ENCODE results near the gene APOO.

Gene APOO

GRCh38 chrX:23795221-23795620, 112.5 kb downstream of the APOO start:
- TF ChIP-seq TAF1 (IDR thresholded peaks at IDR 0.05; ENCODE audit: low read depth, low read length) (no peak), POLR2AphosphoS5 (IDR thresholded peaks at IDR 0.05; ENCODE audit: low read depth, low read length) (no peak), POLR2A (IDR thresholded peaks at IDR 0.05; ENCODE audit: low read depth, low read length) (no peak), PAX5 (IDR thresholded peaks at IDR 0.05; ENCODE audit: insufficient read depth, low read length, severe bottlenecking) (no peak), POU2F2 (IDR thresholded peaks at IDR 0.05; ENCODE audit: low read depth, low read length) (no peak), SPI1 (IDR thresholded peaks at IDR 0.05; ENCODE audit: low read depth, low read length) (no peak)
- DNase-seq (ENCODE audit: insufficient read length, low spot score) (no peak), FAIRE-seq (no peak)

GRCh38 chrX:23792861-23793553, 114.7 kb downstream of the APOO start:
- TF ChIP-seq PAX5 (IDR thresholded peaks at IDR 0.05; ENCODE audit: insufficient read depth, low read length, severe bottlenecking) (no peak), POLR2AphosphoS5 (IDR thresholded peaks at IDR 0.05; ENCODE audit: low read depth, low read length) (no peak), TAF1 (IDR thresholded peaks at IDR 0.05; ENCODE audit: low read depth, low read length) (no peak), POLR2A (IDR thresholded peaks at IDR 0.05; ENCODE audit: low read depth, low read length) (no peak), SPI1 (IDR thresholded peaks at IDR 0.05; ENCODE audit: low read depth, low read length) (no peak), POU2F2 (IDR thresholded peaks at IDR 0.05; ENCODE audit: low read depth, low read length) (no peak)
- FAIRE-seq (no peak), DNase-seq (ENCODE audit: insufficient read length, low spot score) (no peak)

DNA sequence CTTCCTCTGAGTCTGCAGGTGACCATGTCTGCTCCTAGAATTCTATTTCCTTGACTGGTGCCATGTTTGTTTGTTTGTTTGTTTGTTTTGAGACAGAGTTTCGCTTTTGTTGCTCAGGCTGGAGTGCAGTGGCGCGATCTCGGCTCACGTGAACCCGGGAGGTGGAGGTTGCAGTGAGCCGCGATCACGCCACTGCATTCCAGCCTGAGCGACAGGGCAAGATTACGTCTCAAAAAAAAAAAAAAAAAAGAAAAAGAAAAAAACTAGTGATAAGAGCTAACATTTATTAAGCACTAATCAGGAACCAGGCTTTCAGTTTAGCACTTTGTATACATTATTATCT, 117.6 kb downstream of the APOO start:
- DNase-seq (ENCODE audit: insufficient read length, low spot score) (no peak), FAIRE-seq (peak; percentile 41)
- TF ChIP-seq SPI1 (IDR thresholded peaks at IDR 0.05; ENCODE audit: low read depth, low read length) (no peak), POLR2AphosphoS5 (IDR thresholded peaks at IDR 0.05; ENCODE audit: low read depth, low read length) (no peak), POLR2A (IDR thresholded peaks at IDR 0.05; ENCODE audit: low read depth, low read length) (no peak), POU2F2 (IDR thresholded peaks at IDR 0.05; ENCODE audit: low read depth, low read length) (no peak), PAX5 (IDR thresholded peaks at IDR 0.05; ENCODE audit: insufficient read depth, low read length, severe bottlenecking) (no peak), TAF1 (IDR thresholded peaks at IDR 0.05; ENCODE audit: low read depth, low read length) (no peak)

DNA sequence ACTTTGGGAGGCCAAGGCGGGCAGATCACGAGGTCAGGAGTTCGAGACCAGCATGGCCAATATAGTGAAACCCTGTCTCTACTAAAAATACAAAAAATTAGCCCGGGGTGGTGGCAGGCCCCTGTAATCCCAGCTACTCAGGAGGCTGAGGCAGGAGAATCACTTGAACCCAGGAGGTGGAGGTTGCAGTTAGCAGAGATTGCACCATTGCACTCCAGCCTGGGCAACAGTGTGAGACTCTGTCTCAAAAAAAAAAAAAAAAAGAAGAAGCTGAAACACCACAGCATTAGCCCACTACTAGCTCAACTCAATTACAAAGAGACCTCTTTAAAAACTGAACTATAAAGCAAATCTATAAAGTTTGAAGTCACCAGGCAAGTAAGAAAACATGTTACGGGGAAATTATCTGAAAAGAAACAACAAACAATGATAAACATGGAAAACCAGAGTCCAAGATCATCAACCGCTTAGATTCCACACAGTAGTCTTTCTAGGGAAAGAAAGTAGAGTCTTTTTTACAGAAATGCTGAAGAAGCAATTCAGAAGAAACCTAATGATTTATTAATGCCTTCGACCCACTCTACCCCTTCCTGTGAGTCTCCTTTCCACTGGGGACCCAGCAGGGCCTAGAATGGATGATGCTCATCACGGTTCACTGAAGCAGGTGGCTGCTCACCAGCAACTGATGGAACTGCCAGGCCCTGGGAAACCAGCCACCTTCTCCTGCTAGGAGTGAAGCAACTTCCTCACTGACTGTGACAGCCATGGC, 118.2 kb downstream of the APOO start:
- DNase-seq (ENCODE audit: insufficient read length, low spot score): no peak
- no peak for FAIRE-seq
- TF ChIP-seq SPI1 (IDR thresholded peaks at IDR 0.05; ENCODE audit: low read depth, low read length) (no peak), TAF1 (IDR thresholded peaks at IDR 0.05; ENCODE audit: low read depth, low read length) (no peak), POU2F2 (IDR thresholded peaks at IDR 0.05; ENCODE audit: low read depth, low read length) (no peak), POLR2A (IDR thresholded peaks at IDR 0.05; ENCODE audit: low read depth, low read length) (no peak), POLR2AphosphoS5 (IDR thresholded peaks at IDR 0.05; ENCODE audit: low read depth, low read length) (no peak), PAX5 (IDR thresholded peaks at IDR 0.05; ENCODE audit: insufficient read depth, low read length, severe bottlenecking) (no peak)

- no peak for FAIRE-seq
- TF ChIP-seq POLR2AphosphoS5 (IDR thresholded peaks at IDR 0.05; ENCODE audit: low read depth, low read length): no peak
- no peak for TF ChIP-seq TAF1 (IDR thresholded peaks at IDR 0.05; ENCODE audit: low read depth, low read length)
- TF ChIP-seq SPI1 (IDR thresholded peaks at IDR 0.05; ENCODE audit: low read depth, low read length): no peak
- no peak for TF ChIP-seq POU2F2 (IDR thresholded peaks at IDR 0.05; ENCODE audit: low read depth, low read length)
- TF ChIP-seq PAX5 (IDR thresholded peaks at IDR 0.05; ENCODE audit: insufficient read depth, low read length, severe bottlenecking): no peak
- no peak for TF ChIP-seq POLR2A (IDR thresholded peaks at IDR 0.05; ENCODE audit: low read depth, low read length)
- no peak for DNase-seq (ENCODE audit: insufficient read length, low spot score)
These were observed 118.8 kb downstream of the APOO start for GRCh38 chrX:23788946-23789345.

- DNase-seq (ENCODE audit: insufficient read length, low spot score): no peak
- no peak for FAIRE-seq
- TF ChIP-seq POLR2AphosphoS5 (IDR thresholded peaks at IDR 0.05; ENCODE audit: low read depth, low read length) (no peak), POLR2A (IDR thresholded peaks at IDR 0.05; ENCODE audit: low read depth, low read length) (no peak), POU2F2 (IDR thresholded peaks at IDR 0.05; ENCODE audit: low read depth, low read length) (no peak), SPI1 (IDR thresholded peaks at IDR 0.05; ENCODE audit: low read depth, low read length) (no peak), PAX5 (IDR thresholded peaks at IDR 0.05; ENCODE audit: insufficient read depth, low read length, severe bottlenecking) (no peak), TAF1 (IDR thresholded peaks at IDR 0.05; ENCODE audit: low read depth, low read length) (no peak)
These were observed 119.2 kb downstream of the APOO start for GRCh38 chrX:23788521-23788920.

DNA sequence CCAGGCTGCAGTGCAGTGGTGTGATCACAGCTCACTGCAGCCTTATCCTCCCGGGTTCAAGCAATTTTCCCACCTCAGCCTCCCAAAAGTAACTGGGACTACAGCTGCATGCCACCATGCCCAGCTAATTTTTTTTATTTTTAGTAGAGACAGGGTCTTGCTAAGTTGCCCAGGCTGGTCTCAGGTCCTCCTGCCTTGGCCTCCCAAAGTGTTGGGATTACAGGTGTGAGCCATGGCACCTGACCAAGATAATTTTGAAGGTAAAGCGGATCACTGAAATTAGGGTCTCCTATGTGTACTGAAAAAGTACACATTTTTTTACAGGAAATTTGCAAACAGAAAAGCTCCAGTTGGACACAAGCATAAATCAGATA, 120.0 kb downstream of the APOO start:
- TF ChIP-seq SPI1 (IDR thresholded peaks at IDR 0.05; ENCODE audit: low read depth, low read length) (no peak), POLR2AphosphoS5 (IDR thresholded peaks at IDR 0.05; ENCODE audit: low read depth, low read length) (no peak)
- no peak for DNase-seq (ENCODE audit: insufficient read length, low spot score)
- no peak for FAIRE-seq

DNA sequence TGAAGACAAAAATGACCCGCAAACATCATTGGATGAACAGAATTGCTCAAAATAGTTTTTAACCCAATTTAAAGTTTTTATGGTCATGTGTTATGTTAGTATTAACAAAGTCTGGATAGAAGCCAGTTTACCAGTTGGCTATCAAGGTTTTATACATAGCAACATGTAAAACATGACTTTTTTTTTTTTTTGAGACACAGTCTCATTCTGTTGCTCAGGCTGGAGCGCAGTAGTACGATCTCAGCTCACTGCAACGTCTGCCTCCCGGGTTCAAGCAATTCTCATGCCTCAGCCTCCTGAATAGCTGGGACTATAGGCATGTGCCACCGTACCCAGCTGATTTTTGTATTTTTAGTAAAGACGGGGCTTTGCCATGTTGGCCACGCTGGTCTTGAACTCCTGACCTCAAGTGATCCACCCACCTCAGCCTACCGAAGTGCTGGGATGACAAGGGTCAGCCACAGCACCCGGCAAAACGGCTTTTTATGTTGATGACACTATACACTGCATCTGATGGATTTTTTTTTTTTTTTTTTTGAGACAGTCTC, 121.4 kb downstream of the APOO start:
- DNase-seq (ENCODE audit: insufficient read length, low spot score) (no peak), FAIRE-seq (no peak)
- peak; percentile 64; the same call in 1 of the 2 replicates for TF ChIP-seq POLR2AphosphoS5 (IDR thresholded peaks at IDR 0.05; ENCODE audit: low read depth, low read length)
- TF ChIP-seq SPI1 (IDR thresholded peaks at IDR 0.05; ENCODE audit: low read depth, low read length): no peak
- no peak for TF ChIP-seq POU2F2 (IDR thresholded peaks at IDR 0.05; ENCODE audit: low read depth, low read length)
- TF ChIP-seq PAX5 (IDR thresholded peaks at IDR 0.05; ENCODE audit: insufficient read depth, low read length, severe bottlenecking): no peak
- TF ChIP-seq POLR2A (IDR thresholded peaks at IDR 0.05; ENCODE audit: low read depth, low read length): peak; percentile 44; the same call in 1 of the 2 replicates
- no peak for TF ChIP-seq TAF1 (IDR thresholded peaks at IDR 0.05; ENCODE audit: low read depth, low read length)

GRCh38 chrX:23785580-23785979, 122.2 kb downstream of the APOO start:
- DNase-seq (ENCODE audit: insufficient read length, low spot score) (no peak), FAIRE-seq (no peak)
- TF ChIP-seq PAX5 (IDR thresholded peaks at IDR 0.05; ENCODE audit: insufficient read depth, low read length, severe bottlenecking) (no peak), POLR2A (IDR thresholded peaks at IDR 0.05; ENCODE audit: low read depth, low read length) (0 out of 2 replicates have a peak, but pooled peaks have one; percentile 2)
